ENCODE data around the gene ATP6V0D1.

GRCh38 chr16:67404740-67405226 is 76.2 kb downstream of the ATP6V0D1 start:
- TF ChIP-seq, protein P1, sequence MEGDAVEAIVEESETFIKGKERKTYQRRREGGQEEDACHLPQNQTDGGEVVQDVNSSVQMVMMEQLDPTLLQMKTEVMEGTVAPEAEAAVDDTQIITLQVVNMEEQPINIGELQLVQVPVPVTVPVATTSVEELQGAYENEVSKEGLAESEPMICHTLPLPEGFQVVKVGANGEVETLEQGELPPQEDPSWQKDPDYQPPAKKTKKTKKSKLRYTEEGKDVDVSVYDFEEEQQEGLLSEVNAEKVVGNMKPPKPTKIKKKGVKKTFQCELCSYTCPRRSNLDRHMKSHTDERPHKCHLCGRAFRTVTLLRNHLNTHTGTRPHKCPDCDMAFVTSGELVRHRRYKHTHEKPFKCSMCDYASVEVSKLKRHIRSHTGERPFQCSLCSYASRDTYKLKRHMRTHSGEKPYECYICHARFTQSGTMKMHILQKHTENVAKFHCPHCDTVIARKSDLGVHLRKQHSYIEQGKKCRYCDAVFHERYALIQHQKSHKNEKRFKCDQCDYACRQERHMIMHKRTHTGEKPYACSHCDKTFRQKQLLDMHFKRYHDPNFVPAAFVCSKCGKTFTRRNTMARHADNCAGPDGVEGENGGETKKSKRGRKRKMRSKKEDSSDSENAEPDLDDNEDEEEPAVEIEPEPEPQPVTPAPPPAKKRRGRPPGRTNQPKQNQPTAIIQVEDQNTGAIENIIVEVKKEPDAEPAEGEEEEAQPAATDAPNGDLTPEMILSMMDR (IDR thresholded peaks at IDR 0.05), result no peak
- TF ChIP-seq POLR2A (IDR thresholded peaks at IDR 0.05), result no peak
